ENCODE data around the gene SLC25A47.

DNA sequence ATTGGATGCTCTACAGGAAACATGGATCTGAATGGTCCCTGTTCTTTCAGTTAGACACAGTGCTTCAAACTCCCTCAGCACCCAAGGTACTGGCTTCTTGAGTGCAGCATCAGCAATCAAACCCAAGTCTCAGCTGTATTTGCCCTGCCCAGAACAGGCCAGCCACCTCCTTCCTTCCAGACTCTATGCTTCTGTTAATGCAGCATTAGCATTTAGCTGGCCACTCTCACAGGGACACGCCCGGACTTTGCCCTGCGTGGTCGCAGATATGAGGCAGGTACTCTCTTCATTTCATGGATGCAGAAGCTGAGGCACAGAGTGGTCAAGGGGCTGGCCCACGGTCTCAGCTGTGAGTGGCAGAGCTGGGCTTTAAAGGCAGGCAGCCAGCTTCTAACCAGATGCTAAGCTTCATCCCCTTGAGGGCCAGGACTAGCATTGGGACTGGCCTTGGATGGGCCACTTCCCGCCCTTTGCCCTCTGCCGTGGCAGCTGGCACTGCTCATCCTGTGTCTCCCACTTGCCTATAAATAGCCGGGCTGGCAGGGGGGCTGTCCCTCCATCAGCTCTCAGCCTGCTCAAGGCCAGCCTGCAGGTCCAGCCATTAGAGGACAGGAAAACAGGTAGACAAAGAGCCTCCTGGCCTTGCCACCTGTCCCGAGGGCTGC lies 1.5 kb upstream of the SLC25A47 start:
- TF ChIP-seq CTCF (IDR thresholded peaks at IDR 0.05; ENCODE audit: low read length) (no peak), EZH2phosphoT487 (IDR thresholded peaks at IDR 0.05; ENCODE audit: low read length) (no peak), EZH2 (optimal IDR thresholded peaks at IDR 0.05; ENCODE audit: low read depth, low read length) (no peak)

Data from MM.1S (cell line).